NAMALWA (cell line): Measurements from ENCODE around the gene ADGRV1.
"Not testable (repeated sequence)": the region's sequence is repeated elsewhere in the genome, so short reads cannot be mapped to it uniquely, and the experiment has no call there.

Experiments
- DNase-seq: peaks from one replicate; pipeline ENCODE4 v3.0.0-alpha.2; 2015; ENCODE audit warnings: low spot score

The ADGRV1 gene

GRCh38 chr5:90747175-90747574, 188.6 kb downstream of the ADGRV1 start:
- no peak for DNase-seq

- DNase-seq: no peak
Measured at GRCh38 chr5:90747693-90748092, 189.1 kb downstream of the ADGRV1 start.

- DNase-seq: no peak
Measured at GRCh38 chr5:90759119-90759518, 200.5 kb downstream of the ADGRV1 start.

GRCh38 chr5:90767710-90768109, 209.1 kb downstream of the ADGRV1 start:
- DNase-seq: no peak

GRCh38 chr5:90770006-90770541, 211.5 kb downstream of the ADGRV1 start:
- not testable (repeated sequence) for DNase-seq

GRCh38 chr5:90777959-90778358, 219.4 kb downstream of the ADGRV1 start:
- DNase-seq: no peak

- DNase-seq: peak; percentile 76
Measured at GRCh38 chr5:90783460-90784333, 225.1 kb downstream of the ADGRV1 start.

GRCh38 chr5:90786756-90787155, 228.2 kb downstream of the ADGRV1 start:
- no peak for DNase-seq

- no peak for DNase-seq
Measured at GRCh38 chr5:90792725-90793124, 234.1 kb downstream of the ADGRV1 start.

GRCh38 chr5:90793183-90793582, 234.6 kb downstream of the ADGRV1 start:
- no peak for DNase-seq

GRCh38 chr5:90796919-90797318, 238.3 kb downstream of the ADGRV1 start:
- not testable (repeated sequence) for DNase-seq

GRCh38 chr5:90800082-90800481, 241.5 kb downstream of the ADGRV1 start:
- not testable (repeated sequence) for DNase-seq

- not testable (repeated sequence) for DNase-seq
Measured at GRCh38 chr5:90800515-90800914, 241.9 kb downstream of the ADGRV1 start.

- peak; percentile 60 for DNase-seq
Measured at GRCh38 chr5:90802474-90803317, 244.1 kb downstream of the ADGRV1 start.

- DNase-seq: no peak
Measured at GRCh38 chr5:90803381-90803780, 244.8 kb downstream of the ADGRV1 start.

GRCh38 chr5:90803876-90804275, 245.3 kb downstream of the ADGRV1 start:
- no peak for DNase-seq

- no peak for DNase-seq
Measured at GRCh38 chr5:90807496-90807895, 248.9 kb downstream of the ADGRV1 start.

- DNase-seq: no peak
Measured at GRCh38 chr5:90809311-90810056, 250.9 kb downstream of the ADGRV1 start.

GRCh38 chr5:90810211-90810610, 251.6 kb downstream of the ADGRV1 start:
- DNase-seq: no peak

- DNase-seq: no peak
Measured at GRCh38 chr5:90813392-90813791, 254.8 kb downstream of the ADGRV1 start.

GRCh38 chr5:90822062-90822461, 263.5 kb downstream of the ADGRV1 start:
- DNase-seq: not testable (repeated sequence)

GRCh38 chr5:90824436-90824835, 265.8 kb downstream of the ADGRV1 start:
- DNase-seq: no peak
